ENCODE measurements around the gene BTBD9.

- TF ChIP-seq CTCF (IDR thresholded peaks at IDR 0.05) (no peak), POLR2A (IDR thresholded peaks at IDR 0.05) (no peak)
Measured at GRCh38 chr6:38218235-38218634, 421.5 kb downstream of the BTBD9 start.
